ENCODE results near the gene RYR3.

Gene RYR3

GRCh38 chr15:33716025-33716424, 405.3 kb downstream of the RYR3 start:
- Histone ChIP-seq H3K4me3 (replicated peaks; ENCODE audit: low read depth, low read length) (no peak overlapping the region), H3K36me3 (ENCODE audit: control insufficient read depth, insufficient read depth, low read length) (no peaks in the 10 kb centered on the region), H3K27me3 (replicated peaks; ENCODE audit: control insufficient read depth, insufficient read depth, low read length) (no peaks in the 10 kb centered on the region)
- no peak for DNase-seq (ENCODE audit: extremely low read depth, insufficient read length)
- TF ChIP-seq CTCF (IDR thresholded peaks at IDR 0.05; ENCODE audit: insufficient read depth, low read length, poor library complexity, severe bottlenecking), result no peak

GRCh38 chr15:33720952-33721351, 410.2 kb downstream of the RYR3 start:
- TF ChIP-seq CTCF (IDR thresholded peaks at IDR 0.05; ENCODE audit: insufficient read depth, low read length, poor library complexity, severe bottlenecking), result no peak
- Histone ChIP-seq H3K27me3 (replicated peaks; ENCODE audit: control insufficient read depth, insufficient read depth, low read length) (no peaks in the 10 kb centered on the region), H3K36me3 (ENCODE audit: control insufficient read depth, insufficient read depth, low read length) (no peaks in the 10 kb centered on the region), H3K4me3 (replicated peaks; ENCODE audit: low read depth, low read length) (no peak overlapping the region)
- no peak for DNase-seq (ENCODE audit: extremely low read depth, insufficient read length)

- peak; percentile 18 for DNase-seq (ENCODE audit: extremely low read depth, insufficient read length)
- no peaks in the 10 kb centered on the region for H3K36me3 ChIP-seq (ENCODE audit: control insufficient read depth, insufficient read depth, low read length)
- TF ChIP-seq CTCF (IDR thresholded peaks at IDR 0.05; ENCODE audit: insufficient read depth, low read length, poor library complexity, severe bottlenecking), result no peak
- H3K27me3 ChIP-seq (replicated peaks; ENCODE audit: control insufficient read depth, insufficient read depth, low read length), result no peaks in the 10 kb centered on the region
- no peak overlapping the region for H3K4me3 ChIP-seq (replicated peaks; ENCODE audit: low read depth, low read length)
These were observed 411.4 kb downstream of the RYR3 start for GRCh38 chr15:33722005-33722672.

- Histone ChIP-seq H3K36me3 (ENCODE audit: control insufficient read depth, insufficient read depth, low read length) (no peaks in the 10 kb centered on the region), H3K27me3 (replicated peaks; ENCODE audit: control insufficient read depth, insufficient read depth, low read length) (no peaks in the 10 kb centered on the region), H3K4me3 (replicated peaks; ENCODE audit: low read depth, low read length) (no peak overlapping the region)
- TF ChIP-seq CTCF (IDR thresholded peaks at IDR 0.05; ENCODE audit: insufficient read depth, low read length, poor library complexity, severe bottlenecking), result no peak
- no peak for DNase-seq (ENCODE audit: extremely low read depth, insufficient read length)
These were observed 411.9 kb downstream of the RYR3 start for GRCh38 chr15:33722673-33723015.

GRCh38 chr15:33724321-33725036, 413.7 kb downstream of the RYR3 start:
- no peak for DNase-seq (ENCODE audit: extremely low read depth, insufficient read length)
- H3K27me3 ChIP-seq (replicated peaks; ENCODE audit: control insufficient read depth, insufficient read depth, low read length), result no peaks in the 10 kb centered on the region
- no peak for TF ChIP-seq CTCF (IDR thresholded peaks at IDR 0.05; ENCODE audit: insufficient read depth, low read length, poor library complexity, severe bottlenecking)
- no peak overlapping the region for H3K4me3 ChIP-seq (replicated peaks; ENCODE audit: low read depth, low read length)
- no peaks in the 10 kb centered on the region for H3K36me3 ChIP-seq (ENCODE audit: control insufficient read depth, insufficient read depth, low read length)
